Activated naive CD4-positive, alpha-beta T cell treated with Interleukin-2 at 50 U/mL for 16 hours (primary cell): ENCODE data around the gene CSPG4.
A peak's percentile ranks its signal among the peaks of the same experiment; 100 is the strongest.
"Not testable (repeated sequence)": the region's sequence is repeated elsewhere in the genome, so short reads cannot be mapped to it uniquely, and the experiment has no call there.

Experiments used
- DNase-seq: peaks from one replicate; pipeline ENCODE4 v3.0.0-alpha.2; 2020

The CSPG4 gene

GRCh38 chr15:75712668-75713337 lies at the start of gene CSPG4:
Gene CSPG4 (minus strand): TSS chr15:75712848. CDS start chr15:75712755, 93 bp downstream.
- DNase-seq = no peak

GRCh38 chr15:75762357-75762718 lies 49.7 kb upstream of the CSPG4 start:
- not testable (repeated sequence) for DNase-seq

- DNase-seq = no peak
Observed at GRCh38 chr15:75761446-75762356, 49.1 kb upstream of the CSPG4 start.

GRCh38 chr15:75760704-75761435 lies 48.2 kb upstream of the CSPG4 start:
- no peak for DNase-seq

DNA sequence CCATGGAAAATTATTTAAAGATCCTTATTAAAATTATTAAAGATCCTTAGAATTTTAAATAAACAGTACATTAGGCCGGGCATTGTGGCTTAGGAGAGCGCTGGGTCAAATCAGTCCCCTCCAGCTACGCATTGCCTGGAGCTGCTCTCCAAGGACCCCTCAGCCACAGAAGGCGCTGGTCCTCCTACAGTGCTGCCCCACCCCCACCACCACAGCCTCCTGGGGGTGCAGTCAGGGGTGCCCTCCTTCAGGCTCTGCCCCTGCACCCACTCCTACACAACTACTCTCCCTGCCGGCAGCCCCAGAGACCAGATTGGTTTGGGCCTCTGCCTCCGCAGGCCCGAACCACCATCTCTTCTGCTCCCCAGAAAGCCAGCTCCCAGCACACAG lies 47.5 kb upstream of the CSPG4 start:
- DNase-seq = not testable (repeated sequence)

GRCh38 chr15:75759416-75760130 lies 46.9 kb upstream of the CSPG4 start:
- no peak for DNase-seq

DNA sequence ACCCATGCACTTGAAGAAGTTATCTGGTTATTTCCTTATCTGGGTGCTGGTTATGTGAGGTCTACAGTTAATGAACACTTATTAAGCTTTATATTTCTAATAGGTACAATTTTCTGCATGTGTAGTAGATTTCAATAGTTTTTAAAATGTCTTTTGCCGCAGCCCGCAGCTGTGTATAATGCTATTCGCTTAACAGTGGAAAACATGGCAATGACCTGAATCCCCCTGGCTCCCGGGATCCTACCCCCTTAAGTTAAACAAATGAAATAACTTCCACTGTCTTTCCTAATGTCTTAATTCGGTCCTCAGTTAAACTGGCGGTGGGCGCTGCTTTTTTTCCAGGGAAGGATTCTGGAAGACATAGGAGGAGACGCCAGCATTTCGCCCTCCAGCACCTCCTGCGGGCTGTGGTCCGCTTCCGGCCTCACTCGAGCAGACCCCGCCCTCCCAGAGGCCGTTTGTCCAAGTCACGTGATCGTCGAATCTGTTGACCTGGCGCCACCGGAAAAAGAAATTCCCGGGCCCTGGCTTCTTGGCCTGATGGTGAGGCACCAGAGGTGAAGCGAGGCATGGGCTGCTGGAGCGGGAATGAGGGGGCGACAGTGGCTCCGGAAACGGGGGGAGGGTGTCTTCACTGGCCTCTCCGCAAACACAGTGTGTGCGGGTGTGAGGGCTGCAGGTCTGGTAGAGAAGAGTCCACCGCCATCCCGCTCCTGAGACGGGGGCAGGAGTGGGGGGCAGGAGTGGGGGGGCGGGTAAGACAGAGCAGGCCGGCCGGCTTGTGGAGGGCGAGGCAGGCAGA lies 45.6 kb upstream of the CSPG4 start:
- peak; percentile 62 for DNase-seq

- DNase-seq = not testable (repeated sequence)
Observed at GRCh38 chr15:75754871-75755270, 42.2 kb upstream of the CSPG4 start.

- no peak for DNase-seq
Observed at GRCh38 chr15:75753145-75753544, 40.5 kb upstream of the CSPG4 start.

- no peak for DNase-seq
Observed at GRCh38 chr15:75751891-75752290, 39.2 kb upstream of the CSPG4 start.

- no peak for DNase-seq
Observed at GRCh38 chr15:75751116-75751875, 38.6 kb upstream of the CSPG4 start.

- DNase-seq = no peak
Observed at GRCh38 chr15:75750261-75751050, 37.8 kb upstream of the CSPG4 start.

DNA sequence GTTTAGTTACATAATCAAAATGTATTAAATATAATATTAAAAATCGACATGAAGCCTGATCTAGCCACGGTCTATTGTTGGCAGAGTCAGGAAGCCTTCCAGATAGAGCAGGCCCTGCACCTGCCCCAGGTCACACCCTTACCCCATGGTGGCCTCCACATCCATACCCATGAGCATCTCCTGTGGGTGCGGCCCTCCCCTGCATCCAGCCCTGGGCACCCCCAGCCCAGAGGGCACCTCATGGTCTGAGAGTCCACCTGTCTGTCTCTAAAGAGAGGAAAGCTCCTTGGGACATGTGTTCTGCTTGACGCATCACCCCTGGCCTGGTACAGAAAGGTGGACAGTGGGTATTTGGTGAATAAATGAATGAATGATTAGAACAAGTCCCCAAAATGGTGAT lies 37.2 kb upstream of the CSPG4 start:
- no peak for DNase-seq

GRCh38 chr15:75748882-75749281 lies 36.2 kb upstream of the CSPG4 start:
- peak; percentile 55 for DNase-seq

DNA sequence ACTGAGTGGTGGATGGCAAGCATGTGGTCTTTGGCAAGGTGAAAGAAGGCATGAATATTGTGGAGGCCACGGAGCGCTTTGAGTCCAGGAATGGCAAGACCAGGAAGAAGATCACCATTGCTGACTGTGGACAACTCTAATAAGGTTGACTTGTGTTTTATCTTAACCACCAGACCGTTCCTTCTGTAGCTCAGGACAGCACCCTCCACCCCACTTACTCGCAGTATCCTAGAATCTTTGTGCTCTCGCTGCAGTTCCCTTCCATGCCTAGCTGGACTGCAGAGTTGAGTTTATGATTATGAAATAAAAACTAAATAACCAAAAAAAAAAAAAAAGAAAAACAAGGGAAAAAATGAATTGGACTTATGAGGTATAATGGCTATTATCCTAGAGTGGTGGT lies 34.5 kb upstream of the CSPG4 start:
- DNase-seq = not testable (repeated sequence)

DNA sequence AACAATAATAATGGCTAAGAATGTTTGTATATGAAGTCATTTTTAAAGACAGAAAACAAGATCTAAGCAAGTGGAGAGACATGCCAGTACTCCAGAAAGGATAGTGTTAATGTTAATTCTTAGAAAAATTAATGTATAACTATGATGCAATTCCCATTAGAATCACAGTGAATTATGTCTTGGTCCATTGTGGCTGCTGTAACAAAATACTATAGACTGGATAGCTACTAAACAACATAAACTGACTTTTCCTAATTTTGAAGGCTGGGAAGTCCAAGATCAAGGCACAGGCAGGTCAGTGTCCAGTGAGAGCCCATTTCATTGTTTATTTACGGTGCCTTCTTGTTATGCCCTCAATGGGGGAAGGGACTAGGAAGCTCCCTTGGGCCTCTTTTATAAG lies 32.7 kb upstream of the CSPG4 start:
- DNase-seq = no peak

DNA sequence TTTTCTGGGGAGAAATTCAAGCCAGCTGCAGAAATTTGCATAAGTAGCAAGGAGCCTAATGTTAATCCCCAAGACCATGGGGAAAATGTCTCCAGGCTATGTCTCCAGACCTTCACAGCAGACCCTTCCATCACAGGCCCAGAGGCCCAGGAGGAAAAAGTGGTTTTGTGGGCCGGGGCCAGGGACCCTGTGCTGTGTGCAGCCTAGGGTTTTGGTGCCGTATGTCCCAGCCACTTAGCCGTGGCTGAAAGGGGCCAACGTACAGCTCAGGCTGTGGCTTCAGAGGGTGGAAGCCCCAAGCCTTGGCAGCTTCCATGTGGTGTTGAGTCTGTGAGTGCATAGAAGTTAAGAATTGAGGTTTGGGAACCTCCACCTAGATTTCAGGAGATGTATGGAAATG lies 29.7 kb upstream of the CSPG4 start:
- not testable (repeated sequence) for DNase-seq

- no peak for DNase-seq
Observed at GRCh38 chr15:75739791-75740190, 27.1 kb upstream of the CSPG4 start.

DNA sequence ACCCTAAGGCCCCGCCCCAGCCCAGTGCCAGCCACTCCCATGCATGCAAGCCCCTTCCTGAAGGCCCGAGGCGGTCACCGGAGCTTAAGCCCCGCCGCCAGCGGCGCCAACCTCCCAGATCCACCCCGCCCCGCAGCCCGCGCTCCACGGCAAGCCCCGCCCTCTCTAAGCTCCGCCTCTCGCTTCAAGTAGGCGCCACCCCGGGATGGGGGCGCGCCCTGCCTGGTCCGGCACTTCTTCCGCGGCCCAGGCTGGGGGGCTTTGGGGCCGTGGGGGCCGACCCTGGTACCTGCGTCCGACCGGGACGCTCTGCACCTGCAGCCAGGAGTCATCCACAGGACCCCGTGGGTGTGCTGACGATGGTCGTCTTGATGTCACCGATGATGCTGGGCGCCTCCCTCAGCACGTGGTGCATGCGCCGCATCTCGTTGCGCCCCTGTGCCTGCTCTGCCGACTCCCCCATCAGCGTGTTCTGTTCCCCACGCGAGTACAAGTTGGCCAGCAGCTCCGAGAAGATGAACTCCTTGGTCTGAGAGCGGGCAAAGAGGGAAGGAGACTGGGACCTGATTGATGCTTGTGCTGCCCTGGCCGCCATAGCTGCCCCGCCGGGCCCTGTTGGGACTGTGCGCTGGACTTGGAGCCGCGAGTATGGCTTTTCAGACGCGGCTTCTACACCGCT lies 26.1 kb upstream of the CSPG4 start:
- DNase-seq = peak; percentile 90
